NCI-H146 (cell line): ENCODE measurements around the gene TREX2.

Source experiments
- DNase-seq: peaks from one replicate; lab custom pipeline; 2025; lab: John Stamatoyannopoulos, UW

TREX2 gene

GRCh38 chrX:153475751-153476281 lies 30.0 kb upstream of the TREX2 start:
- no peak for DNase-seq

GRCh38 chrX:153475271-153475670 lies 29.4 kb upstream of the TREX2 start:
- DNase-seq, result no peak

GRCh38 chrX:153474718-153475117 lies 28.9 kb upstream of the TREX2 start:
- DNase-seq, result peak; percentile 48

- DNase-seq, result no peak
Measured at GRCh38 chrX:153474266-153474665, 28.4 kb upstream of the TREX2 start.

- no peak for DNase-seq
Measured at GRCh38 chrX:153473126-153473525, 27.3 kb upstream of the TREX2 start.

- DNase-seq, result no peak
Measured at GRCh38 chrX:153471663-153472280, 25.9 kb upstream of the TREX2 start.

- DNase-seq, result peak; percentile 92
Measured at GRCh38 chrX:153470411-153471363, 24.8 kb upstream of the TREX2 start, which contains the start of gene HAUS7. Gene HAUS7 (minus strand): TSS chrX:153470576. CDS start chrX:153470557, 19 bp downstream.

- DNase-seq, result peak; percentile 50
Measured at GRCh38 chrX:153469811-153470410, 24.1 kb upstream of the TREX2 start.

- DNase-seq, result no peak
Measured at GRCh38 chrX:153468008-153468580, 22.2 kb upstream of the TREX2 start.

GRCh38 chrX:153465691-153466380 lies 20.0 kb upstream of the TREX2 start:
- DNase-seq, result no peak

GRCh38 chrX:153464116-153464515 lies 18.3 kb upstream of the TREX2 start:
- no peak for DNase-seq

GRCh38 chrX:153463556-153463955 lies 17.7 kb upstream of the TREX2 start:
- DNase-seq, result no peak

- DNase-seq, result no peak
Measured at GRCh38 chrX:153463031-153463430, 17.2 kb upstream of the TREX2 start.

- no peak for DNase-seq
Measured at GRCh38 chrX:153462291-153462690, 16.4 kb upstream of the TREX2 start.

- peak; percentile 34 for DNase-seq
Measured at GRCh38 chrX:153460826-153461225, 15.0 kb upstream of the TREX2 start.

GRCh38 chrX:153459986-153460385 lies 14.1 kb upstream of the TREX2 start:
- DNase-seq, result no peak

GRCh38 chrX:153458476-153458875 lies 12.6 kb upstream of the TREX2 start:
- no peak for DNase-seq

- no peak for DNase-seq
Measured at GRCh38 chrX:153457827-153458466, 12.1 kb upstream of the TREX2 start.

GRCh38 chrX:153457136-153457825 lies 11.4 kb upstream of the TREX2 start:
- no peak for DNase-seq

GRCh38 chrX:153456704-153457103 lies 10.8 kb upstream of the TREX2 start:
- no peak for DNase-seq
